Adrenal gland (tissue), 12 donors: ENCODE data around the gene CFAP53. TPM values are rescaled to one million over a fixed set of nuclear protein-coding genes. Genes with fewer than 3 reads are reported as not detected.

Experiments used
- DNase-seq, 7 donors: peaks; one replicate each; pipeline ENCODE4 v3.0.0-alpha.2; 2019 to 2020
- H3K27ac ChIP-seq, 5 donors: fragments of 200-600 bp; sonication (generic) in 4 of 5; 1 replicate in 3 of 5; 2 replicates in 2 of 5; pipeline versions ENCODE4 v1.5.1 to v1.8.0; 2016 to 2020; ENCODE audit warnings: mild to moderate bottlenecking in 1 of 5
- H3K27me3 ChIP-seq: fragments of 200-600 bp; 2 replicates; pipeline ENCODE4 v1.8.0; 2021
- H3K36me3 ChIP-seq, 2 donors: fragments of 200-600 bp; replicated peaks in 1 of 2; 1 replicate in 1 of 2; 2 replicates in 1 of 2; pipeline versions ENCODE4 v1.5.1 to v1.8.0; 2018 to 2022
- H3K4me1 ChIP-seq, 2 donors: fragments of 200-600 bp; replicated peaks in 1 of 2; 1 replicate in 1 of 2; 2 replicates in 1 of 2; pipeline versions ENCODE4 v1.5.1 to v1.8.0; 2018 to 2021
- H3K4me3 ChIP-seq, 4 donors: fragments of 200-600 bp; sonication (generic) in 3 of 4; one replicate each; pipeline ENCODE4 v1.5.1; 2016 to 2018
- H3K9me3 ChIP-seq, 3 donors: fragments of 200-600 bp; sonication (generic) in 1 of 3; replicated peaks in 1 of 3; 1 replicate in 2 of 3; 2 replicates in 1 of 3; pipeline versions ENCODE4 v1.5.1 to v1.8.0; 2016 to 2021
- POLR2A ChIP-seq, 2 donors: fragments of 450-650 bp; IDR thresholded peaks; one replicate each; pipeline ENCODE4 v1.6.1; 2017; ENCODE audit warnings: antibody characterized with exemption in 2 of 2, mild to moderate bottlenecking in 2 of 2, moderate library complexity in 1 of 2
- WGBS, 4 donors: extraction: QIAGEN DNeasy Blood & Tissue Kit in 2 of 4; methylation state at CpG; one replicate each; pipeline versions ENCODE4 v1.1.5 to v1.1.7; 2013 to 2017; 5-methylcytosine and 5-hydroxymethylcytosine counted together
- intact Hi-C, 2 donors: fragments of 100-400 bp; cut with DNase I; formaldehyde crosslinking; loops; one replicate each; pipeline versions ENCODE4 v1.14.1 to v1.15.0; 2022 to 2023
- polyA plus RNA-seq, 3 donors: library from polyadenylated mRNA; stranded (reverse); fragments of 200-250 nt in 2 of 3; fragments of 350-450 nt in 1 of 3; fragmentation: Illumina TruSeq in 1 of 3; extraction: RNeasy Lipid Tissue Mini Kit (QIAGEN cat#74804) in 1 of 3; gene quantifications; one replicate each; pipeline ENCODE4 v1.2.3, GENCODE V29; 2013 to 2014
- total RNA-seq, 9 donors: library from RNA; depleted of rRNA in 4 of 9; stranded (reverse); fragments of >200 nt in 4 of 9; fragments of 120-200 nt in 1 of 9; fragmentation: NEBNext Ultra II Directional in 1 of 9; extraction: Animal tissue kit (Norgen Biotek cat#: 25700) in 1 of 9; gene quantifications; one replicate each; pipeline versions ENCODE4 v1.1.0 to v1.2.4, GENCODE V29; 2013 to 2023
- TF ChIP-seq, protein P1 (sequence below), 6 experiments: fragments of 450-650 bp in 4 of 6; fragments of 200-600 bp in 2 of 6; sonication (generic) in 1 of 6; IDR thresholded peaks; 1 replicate in 5 of 6; 2 replicates in 1 of 6; pipeline versions ENCODE4 v1.5.1 to v1.8.0; 2016 to 2021; ENCODE audit warnings: antibody characterized with exemption in 6 of 6, mild to moderate bottlenecking in 2 of 6, moderate library complexity in 1 of 6
- donor health status: healthy with polysubstance abuse.
- donor health status: Bipolar disorder and iron deficiency.
- donor health status: DM: yes; HTN: yes; CAD: no.
- donor health status: DM: no; HTN: no; CAD: no.
- donor health status: DM: no; HTN: no; CAD: no.
- donor health status: DM: yes; HTN: yes; CAD: no.

Gene CFAP53
- total and polyA plus RNA-seq, 12 donors: 0.53 to 4.3 (median 1.3) TPM

DNA sequence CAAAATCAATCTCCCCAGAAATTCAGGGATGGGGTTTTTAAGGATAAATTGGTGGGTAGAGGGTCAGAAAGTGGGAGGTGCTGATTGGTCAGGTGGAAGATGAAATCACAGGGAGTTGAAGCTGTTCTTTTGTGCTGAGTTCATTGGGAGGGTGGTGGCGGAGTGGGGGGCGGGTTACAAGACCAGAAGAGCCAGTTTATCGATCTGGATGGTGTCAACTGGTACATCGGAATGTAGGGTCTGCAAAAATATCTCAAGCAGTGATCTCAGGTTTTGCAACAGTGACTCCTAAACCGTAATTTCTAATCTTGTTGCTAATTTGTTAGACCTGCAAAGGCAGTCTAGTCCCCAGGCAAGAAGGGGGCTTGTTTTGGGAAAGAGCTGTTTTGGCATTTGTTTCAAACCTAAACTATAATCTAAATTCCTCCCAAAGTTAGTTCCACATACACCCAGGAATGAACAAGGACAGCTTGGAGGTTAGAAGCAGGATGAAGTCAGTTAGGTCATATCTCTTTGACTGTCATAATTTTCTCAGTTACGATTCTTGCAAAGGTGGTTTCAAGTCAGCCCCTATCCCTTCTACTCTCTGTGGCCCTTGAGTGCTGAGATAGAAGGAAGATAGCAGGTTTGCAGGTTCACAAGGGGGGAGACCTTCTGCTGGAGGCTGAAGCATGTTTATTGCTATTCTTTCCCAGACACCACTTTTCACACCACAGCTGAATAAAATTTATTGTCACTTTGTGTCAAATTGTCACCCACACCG lies 33.5 kb upstream of the CFAP53 start:
- peaks cover 10% of the 10 kb centered on the region for H3K27me3 ChIP-seq
- H3K4me3 ChIP-seq: no peak overlapping the region
- H3K9me3 ChIP-seq: no peaks in the 10 kb centered on the region
- DNase-seq: no peak
- intact Hi-C loops: no loop called here
- H3K4me1 ChIP-seq: peaks cover 5 to 7% of the 10 kb centered on the region in 2 donors
- 62 to 78% (median 69%) methylated on average over 7 of the region's 7 CpGs for WGBS, 4 donors
- H3K36me3 ChIP-seq: no peaks in the 10 kb centered on the region
- H3K27ac ChIP-seq: no peak overlapping the region
- no peak for TF ChIP-seq POLR2A (IDR thresholded peaks at IDR 0.05)
- TF ChIP-seq, protein P1, sequence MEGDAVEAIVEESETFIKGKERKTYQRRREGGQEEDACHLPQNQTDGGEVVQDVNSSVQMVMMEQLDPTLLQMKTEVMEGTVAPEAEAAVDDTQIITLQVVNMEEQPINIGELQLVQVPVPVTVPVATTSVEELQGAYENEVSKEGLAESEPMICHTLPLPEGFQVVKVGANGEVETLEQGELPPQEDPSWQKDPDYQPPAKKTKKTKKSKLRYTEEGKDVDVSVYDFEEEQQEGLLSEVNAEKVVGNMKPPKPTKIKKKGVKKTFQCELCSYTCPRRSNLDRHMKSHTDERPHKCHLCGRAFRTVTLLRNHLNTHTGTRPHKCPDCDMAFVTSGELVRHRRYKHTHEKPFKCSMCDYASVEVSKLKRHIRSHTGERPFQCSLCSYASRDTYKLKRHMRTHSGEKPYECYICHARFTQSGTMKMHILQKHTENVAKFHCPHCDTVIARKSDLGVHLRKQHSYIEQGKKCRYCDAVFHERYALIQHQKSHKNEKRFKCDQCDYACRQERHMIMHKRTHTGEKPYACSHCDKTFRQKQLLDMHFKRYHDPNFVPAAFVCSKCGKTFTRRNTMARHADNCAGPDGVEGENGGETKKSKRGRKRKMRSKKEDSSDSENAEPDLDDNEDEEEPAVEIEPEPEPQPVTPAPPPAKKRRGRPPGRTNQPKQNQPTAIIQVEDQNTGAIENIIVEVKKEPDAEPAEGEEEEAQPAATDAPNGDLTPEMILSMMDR (IDR thresholded peaks at IDR 0.05): no peak

DNA sequence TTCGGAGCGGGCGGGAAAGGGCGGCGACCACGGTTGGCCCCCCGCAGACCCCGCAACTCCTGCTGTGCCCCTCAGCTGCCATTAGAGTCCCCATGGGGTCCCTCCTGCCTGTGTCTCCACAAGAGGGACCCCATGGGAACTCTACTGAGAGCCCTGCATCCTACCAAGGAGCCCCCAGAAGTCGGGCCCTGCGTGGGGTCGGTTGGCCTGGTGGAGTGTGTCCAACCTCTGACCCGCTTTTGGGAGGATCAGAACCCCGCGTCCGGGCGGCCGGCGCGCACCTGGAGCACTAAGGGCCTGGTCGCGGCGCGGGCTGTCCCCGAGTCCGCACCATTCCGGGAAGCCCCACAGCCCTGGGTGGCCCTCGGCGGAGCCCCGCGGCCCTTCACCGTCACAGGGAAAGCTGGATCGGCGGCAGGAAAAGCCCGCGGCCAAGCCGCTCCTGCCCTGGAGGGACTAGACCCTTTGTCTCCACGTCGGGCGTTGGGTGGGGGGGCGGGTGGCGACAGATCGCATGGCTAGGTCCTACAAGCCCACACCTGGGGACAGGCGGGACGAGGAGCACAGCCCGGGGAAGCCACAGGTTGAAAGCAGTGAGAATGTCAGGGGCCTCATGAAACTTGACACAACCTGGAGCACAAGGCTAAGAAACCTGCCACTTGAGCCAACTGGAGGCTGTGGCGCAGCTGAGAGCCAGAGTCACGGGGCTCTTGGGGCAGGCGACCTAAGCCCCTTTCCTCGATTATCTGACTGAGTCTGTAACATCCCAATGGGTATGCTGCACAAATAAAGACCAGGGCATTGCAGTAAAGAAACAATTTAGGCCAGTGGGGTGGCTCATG lies 32.4 kb upstream of the CFAP53 start:
- 20 to 49% (median 23%) methylated on average over 10 to 49 of the region's 49 CpGs for WGBS, 4 donors
- H3K27ac ChIP-seq: no peak overlapping the region
- DNase-seq: no peak
- H3K4me3 ChIP-seq: peak overlapping the region in 2 of 4 donors; percentile 5 to 58
- intact Hi-C loops: no loop called here
- H3K9me3 ChIP-seq: no peaks in the 10 kb centered on the region
- peaks cover 3% of the 10 kb centered on the region for H3K27me3 ChIP-seq
- peaks cover 5 to 7% of the 10 kb centered on the region in 2 donors for H3K4me1 ChIP-seq
- TF ChIP-seq, protein P1 (IDR thresholded peaks at IDR 0.05): no peak
- no peaks in the 10 kb centered on the region for H3K36me3 ChIP-seq

DNA sequence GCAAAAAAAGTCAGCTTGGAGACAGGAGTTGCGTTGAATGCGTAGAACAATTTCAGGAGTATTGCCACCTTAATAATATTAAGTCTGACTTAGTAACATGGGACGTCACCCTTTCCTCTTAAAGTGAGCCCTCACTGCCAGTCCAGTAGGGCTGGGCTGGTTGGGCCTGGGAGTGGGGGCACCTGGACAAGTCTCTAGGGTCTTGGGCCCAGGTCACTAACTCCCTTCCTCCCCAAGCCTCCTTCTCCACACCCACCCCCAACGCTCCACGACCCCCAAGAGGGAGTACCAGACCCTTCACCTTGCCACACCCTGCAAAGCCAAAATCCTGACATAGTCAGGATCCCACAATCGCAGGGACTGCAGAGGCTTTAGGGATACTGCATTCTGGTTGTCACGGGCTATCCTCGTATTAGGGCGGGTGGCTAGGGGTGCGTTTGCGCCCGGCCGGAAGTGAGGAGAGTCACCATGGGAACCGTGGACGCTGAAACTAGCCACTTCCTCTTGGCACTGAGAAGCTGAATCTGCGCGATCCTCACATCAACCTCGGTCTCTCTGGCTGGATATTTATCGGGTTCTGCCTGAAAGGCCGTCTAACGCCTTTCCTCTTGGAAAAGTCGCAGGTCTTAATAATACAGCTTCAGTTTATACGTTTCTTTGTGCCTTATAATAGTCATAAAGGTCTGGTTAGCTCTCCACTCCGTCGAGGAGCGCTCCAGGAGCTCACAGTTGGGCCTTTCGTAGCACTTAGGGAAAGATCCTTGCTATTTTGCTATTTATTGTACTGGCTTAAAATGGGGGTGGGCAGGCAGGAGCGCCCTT lies 31.5 kb upstream of the CFAP53 start:
- 10 to 14% (median 11%) methylated on average over 17 to 28 of the region's 28 CpGs for WGBS, 4 donors
- Histone ChIP-seq H3K4me3 (peak overlapping the region in 2 of 4 donors; percentile 5 to 58), H3K36me3 (no peaks in the 10 kb centered on the region), H3K4me1 (peaks cover 5 to 7% of the 10 kb centered on the region in 2 donors), H3K27me3 (peaks cover 3% of the 10 kb centered on the region), H3K27ac (peak overlapping the region in 1 of 5 donors; percentile 11), H3K9me3 (no peaks in the 10 kb centered on the region)
- TF ChIP-seq POLR2A (IDR thresholded peaks at IDR 0.05): no peak
- TF ChIP-seq, protein P1 (IDR thresholded peaks at IDR 0.05): no peak
- DNase-seq: peak; percentile 83 to 94 (median 88)
- intact Hi-C loops: no loop called here

DNA sequence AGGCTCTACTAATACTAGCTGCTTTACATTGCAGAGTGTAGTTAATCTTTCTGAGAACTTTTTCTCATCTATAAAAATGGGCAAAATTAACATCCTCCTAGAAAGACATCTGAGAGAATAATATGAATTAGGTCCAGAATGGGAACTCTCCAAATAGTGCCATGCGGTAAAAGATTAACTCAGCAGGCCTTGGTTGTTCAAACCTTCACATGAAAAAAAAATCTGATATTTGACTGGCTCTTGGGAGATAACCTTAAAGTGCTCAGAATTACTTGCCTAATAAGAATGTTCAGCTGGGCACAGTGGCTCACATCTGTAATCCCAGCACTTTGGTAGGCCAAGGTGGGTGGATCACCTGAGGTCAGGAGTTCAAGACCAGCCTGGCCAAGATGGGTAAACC lies 26.7 kb upstream of the CFAP53 start:
- intact Hi-C loops: no loop called here

More for the DNA sequence above, 26.7 kb upstream of the CFAP53 start:
- DNase-seq: no peak
- H3K27ac ChIP-seq: no peak overlapping the region
- TF ChIP-seq POLR2A (IDR thresholded peaks at IDR 0.05): no peak
- TF ChIP-seq, protein P1 (IDR thresholded peaks at IDR 0.05): no peak
- no peak overlapping the region for H3K4me3 ChIP-seq
- no peaks in the 10 kb centered on the region for H3K9me3 ChIP-seq
- H3K4me1 ChIP-seq: peaks cover under 1 to 6% of the 10 kb centered on the region in 2 donors
- no peaks in the 10 kb centered on the region for H3K36me3 ChIP-seq
- 83 to 94% (median 85%) methylated on average over 1 of the region's 1 CpG for WGBS, 4 donors
- H3K27me3 ChIP-seq: no peaks in the 10 kb centered on the region
